NB4 (cell line): ENCODE results near the gene ACAA2.

Experiments used
- CTCF ChIP-seq: IDR thresholded peaks from one replicate; pipeline ENCODE4 v1.5.1; 2012; ENCODE audit warnings: low read depth, low read length
- POLR2A ChIP-seq: IDR thresholded peaks from 2 replicates; pipeline ENCODE4 v1.6.1; 2011; ENCODE audit warnings: mild to moderate bottlenecking; ENCODE audit not compliant: insufficient read length; ENCODE audit errors: extremely low read depth
- TF ChIP-seq, protein P1 (sequence below): IDR thresholded peaks from 2 replicates; pipeline ENCODE4 v1.6.1; 2011; ENCODE audit warnings: low read depth, low read length

GRCh38 chr18:49743117-49743567 lies 70.2 kb downstream of the ACAA2 start:
- TF ChIP-seq CTCF = no peak
- TF ChIP-seq POLR2A = no peak
- TF ChIP-seq, protein P1, sequence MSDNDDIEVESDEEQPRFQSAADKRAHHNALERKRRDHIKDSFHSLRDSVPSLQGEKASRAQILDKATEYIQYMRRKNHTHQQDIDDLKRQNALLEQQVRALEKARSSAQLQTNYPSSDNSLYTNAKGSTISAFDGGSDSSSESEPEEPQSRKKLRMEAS = no peak
